GM18526 (cell line): ENCODE results near the gene TIMM9.

Source experiments
- POLR2A ChIP-seq: IDR thresholded peaks from 3 replicates; pipeline ENCODE4 v1.6.1; 2011; ENCODE audit not compliant: insufficient read length; ENCODE audit errors: extremely low read depth

Gene TIMM9

DNA sequence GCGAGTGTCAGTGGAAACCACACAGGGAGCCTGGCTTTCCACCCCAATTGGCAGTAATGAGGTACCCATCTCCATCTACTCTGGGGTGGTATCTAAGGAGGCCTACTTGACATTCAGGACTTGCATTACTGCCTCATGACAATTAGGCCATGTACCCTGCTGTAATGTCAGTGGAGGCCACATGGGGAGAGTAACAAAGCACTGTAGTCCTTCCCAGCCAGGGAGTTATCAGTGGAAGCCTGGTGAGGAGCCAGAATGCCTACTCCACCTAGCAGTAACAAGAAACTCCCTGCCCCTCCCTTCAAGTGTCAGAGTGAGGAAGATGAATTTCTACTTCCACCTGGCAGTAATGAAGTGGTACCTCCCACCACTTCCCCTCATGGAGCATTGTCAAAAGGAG lies 12.5 kb downstream of the TIMM9 start:
- no peak for TF ChIP-seq POLR2A

DNA sequence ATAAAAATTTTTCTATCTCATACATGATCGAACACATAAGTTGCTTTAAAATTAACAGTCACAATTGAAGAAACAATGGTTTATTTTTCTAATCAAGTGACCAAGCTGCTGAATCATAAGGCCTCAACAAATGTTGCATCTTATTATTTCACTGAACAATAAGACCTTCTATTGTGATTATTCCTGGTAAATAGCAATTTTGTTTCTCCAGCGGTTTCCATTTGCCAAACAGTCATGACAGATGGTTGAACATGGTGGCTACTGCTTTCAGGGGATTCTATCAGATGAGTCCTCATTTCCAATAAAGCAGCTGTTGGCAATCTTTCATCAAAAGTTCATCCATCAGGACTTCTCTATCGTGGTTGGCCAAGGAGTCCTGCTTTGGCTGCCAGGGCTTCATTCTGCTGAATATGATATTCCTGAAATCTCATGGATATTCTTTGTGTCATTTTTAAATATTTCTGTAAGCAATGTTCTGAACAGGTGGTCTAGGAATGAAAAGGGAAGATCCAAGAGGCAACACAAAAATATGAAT lies 18.6 kb downstream of the TIMM9 start:
- TF ChIP-seq POLR2A = no peak

DNA sequence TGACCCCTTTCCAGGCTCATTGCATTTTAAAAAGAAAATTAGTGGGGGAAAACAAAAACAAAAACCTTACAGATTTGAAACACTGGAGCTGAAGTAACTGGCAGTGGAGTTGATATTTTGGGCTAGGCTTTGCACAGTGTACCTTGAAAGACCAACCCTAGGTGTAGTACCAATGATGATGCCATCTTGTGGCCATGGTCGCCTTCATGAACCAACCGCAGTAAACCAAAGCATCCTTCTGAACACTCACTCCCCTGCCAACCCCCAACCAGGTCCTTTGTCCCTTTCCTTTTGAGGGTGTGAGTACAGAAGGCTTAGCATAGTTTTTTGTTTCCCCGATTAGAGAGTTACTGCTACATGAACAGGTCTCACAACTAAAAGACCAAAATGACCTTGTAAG lies 25.7 kb downstream of the TIMM9 start:
- no peak for TF ChIP-seq POLR2A

DNA sequence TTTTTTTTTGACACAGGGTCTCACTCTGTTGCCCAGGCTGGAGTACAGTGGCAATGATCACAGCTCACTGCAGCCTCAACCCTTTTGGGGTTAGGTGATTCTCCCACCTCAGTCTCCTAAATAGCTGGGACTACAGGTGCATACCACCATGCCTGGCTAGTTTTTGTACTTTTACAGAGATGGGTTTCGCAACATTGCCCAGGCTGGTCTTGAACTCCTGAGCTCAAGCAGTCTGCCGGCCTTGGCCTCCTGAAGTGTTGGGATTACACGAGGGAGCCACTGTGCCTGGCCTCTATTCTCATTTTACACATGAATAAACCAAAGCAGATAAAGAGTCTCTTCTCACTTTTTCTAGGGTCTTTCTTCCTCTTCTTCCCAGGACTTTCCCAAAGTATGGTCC lies 28.4 kb downstream of the TIMM9 start:
- no peak for TF ChIP-seq POLR2A

DNA sequence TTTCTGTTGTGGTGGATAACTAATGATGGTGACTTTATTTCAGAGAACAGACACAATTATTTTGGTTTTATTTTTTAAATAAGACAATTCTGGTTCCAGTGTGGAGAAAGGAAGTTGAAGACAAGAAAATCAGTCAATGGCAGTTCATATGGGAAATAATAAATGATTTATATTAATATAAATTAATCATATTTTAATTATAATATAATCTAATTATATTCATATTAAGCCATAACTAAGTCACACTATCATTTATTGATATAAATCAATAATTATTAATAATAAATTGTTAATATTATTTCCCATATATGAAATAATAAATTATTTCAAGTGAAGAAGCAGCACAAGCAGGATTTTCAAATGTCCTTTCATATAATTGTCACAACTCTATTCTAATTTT lies 28.8 kb downstream of the TIMM9 start:
- no peak for TF ChIP-seq POLR2A

DNA sequence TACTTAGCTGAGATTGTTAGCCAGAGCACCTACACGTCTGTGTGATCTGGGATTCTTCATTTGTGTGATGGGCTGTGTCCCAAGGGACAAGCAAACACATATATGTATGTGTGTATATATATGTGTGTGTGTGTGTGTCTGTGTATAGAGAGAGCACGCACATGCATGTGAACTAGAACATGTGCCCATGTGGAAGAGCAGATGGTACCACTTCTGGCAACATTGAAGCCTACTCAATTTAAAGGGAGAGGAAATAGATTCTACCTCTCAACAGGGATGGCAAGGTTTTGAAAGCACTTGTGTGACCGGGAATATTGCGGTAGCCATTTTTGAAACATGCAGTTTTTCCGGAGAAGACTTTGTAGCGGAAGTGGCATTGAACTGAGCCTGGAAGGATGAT lies 30.2 kb downstream of the TIMM9 start:
- TF ChIP-seq POLR2A = no peak

DNA sequence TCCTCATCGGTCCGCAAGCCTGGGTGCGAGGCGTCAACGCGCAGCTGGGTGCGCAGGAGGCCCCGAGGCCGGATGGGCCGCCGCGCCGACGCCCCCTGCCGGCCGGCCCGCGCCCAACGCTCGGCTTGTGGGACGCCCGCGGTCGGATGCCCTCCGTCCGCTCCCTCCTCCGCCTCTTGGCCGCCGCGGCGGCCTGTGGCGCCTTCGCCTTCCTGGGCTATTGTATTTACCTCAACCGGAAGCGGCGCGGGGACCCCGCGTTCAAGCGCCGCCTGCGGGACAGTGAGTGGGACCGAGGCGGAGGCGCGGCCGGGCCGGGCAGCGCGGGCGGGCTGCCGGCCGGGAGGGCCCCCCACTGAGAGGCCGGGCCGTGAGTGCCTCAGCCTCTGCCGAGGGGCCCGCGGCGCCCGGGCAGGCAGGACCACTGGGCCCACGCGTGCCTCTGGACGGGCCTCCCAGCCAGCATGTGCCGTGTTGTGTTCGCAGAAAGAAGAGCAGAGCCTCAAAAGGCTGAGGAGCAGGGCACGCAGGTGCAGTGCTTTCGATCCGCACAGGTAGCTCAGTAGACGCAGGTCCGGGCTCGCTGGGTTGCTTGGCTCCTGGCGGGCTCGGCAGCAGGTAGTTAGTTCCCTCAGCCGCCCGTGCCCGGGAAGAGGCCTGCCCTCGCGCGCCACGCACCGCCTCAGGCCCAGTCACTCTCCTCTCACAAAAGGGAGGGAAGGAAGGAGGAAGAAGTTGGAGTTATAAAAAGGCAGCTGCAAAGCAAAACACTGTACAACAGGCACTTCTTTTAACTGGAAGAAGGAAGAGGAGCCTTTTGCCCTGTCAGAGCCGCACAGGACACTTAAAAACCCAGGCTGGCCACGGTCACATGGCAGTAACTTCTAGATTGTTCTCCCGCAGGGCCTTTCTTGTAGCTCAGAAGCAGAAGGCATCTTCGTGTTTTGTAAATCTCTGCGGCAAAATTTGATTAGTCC lies 31.2 kb downstream of the TIMM9 start, which contains the start of gene TOMM20L:
Gene TOMM20L (plus strand): TSS at position 119 of the 977 bp plus-strand sequence. CDS start 28 bp downstream, at position 147.
- TF ChIP-seq POLR2A = no peak

DNA sequence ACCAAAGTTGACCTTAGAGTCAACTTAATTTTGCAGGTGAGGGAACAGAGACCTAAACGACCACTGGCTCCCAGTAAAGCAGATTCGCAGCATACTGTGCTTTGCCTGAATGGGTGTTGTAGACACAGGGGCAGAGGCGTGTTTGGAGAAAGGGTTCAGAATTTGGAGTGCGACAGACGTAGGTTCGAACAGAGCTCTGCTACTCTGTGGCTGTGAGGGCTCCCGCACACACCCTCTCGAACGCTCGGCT lies 31.8 kb downstream of the TIMM9 start:
- no peak for TF ChIP-seq POLR2A

DNA sequence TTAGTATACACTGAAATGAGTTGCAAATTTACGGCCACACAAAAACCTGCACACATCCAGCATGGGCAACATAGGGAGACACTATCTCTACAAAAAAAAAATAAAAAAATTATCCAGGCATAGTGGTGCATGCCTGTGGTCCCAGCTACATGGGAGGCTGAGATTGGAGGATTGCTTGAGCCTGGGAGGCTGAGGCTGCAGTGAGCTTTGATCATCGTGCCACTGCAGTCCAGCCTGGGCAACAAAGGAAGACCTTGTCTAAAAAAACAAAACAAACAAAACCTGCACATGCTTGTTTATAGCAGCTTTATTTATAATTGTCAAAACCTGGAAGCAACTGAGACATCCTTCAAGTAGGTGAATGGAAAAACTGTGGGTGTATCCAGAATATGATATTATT lies 36.5 kb downstream of the TIMM9 start:
- TF ChIP-seq POLR2A = no peak

DNA sequence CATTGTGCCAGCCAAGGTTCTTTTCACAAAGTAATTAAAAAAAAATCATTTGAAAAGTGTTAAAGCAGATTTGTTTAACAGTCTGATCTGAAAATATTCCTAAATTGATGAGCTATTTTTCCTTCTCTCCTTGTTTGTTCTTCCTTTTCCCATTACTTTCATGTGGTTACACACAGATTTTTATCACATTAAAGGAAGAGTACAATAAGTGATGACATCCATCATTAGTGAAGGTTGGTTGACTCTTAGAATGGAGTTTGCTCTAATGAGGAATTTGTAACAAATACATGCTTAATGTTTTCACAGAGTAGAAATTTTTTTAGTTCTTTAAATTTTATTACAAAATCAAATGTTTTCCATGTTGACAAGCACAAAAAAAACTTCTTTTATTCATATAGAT lies 50.5 kb downstream of the TIMM9 start:
- no peak for TF ChIP-seq POLR2A

DNA sequence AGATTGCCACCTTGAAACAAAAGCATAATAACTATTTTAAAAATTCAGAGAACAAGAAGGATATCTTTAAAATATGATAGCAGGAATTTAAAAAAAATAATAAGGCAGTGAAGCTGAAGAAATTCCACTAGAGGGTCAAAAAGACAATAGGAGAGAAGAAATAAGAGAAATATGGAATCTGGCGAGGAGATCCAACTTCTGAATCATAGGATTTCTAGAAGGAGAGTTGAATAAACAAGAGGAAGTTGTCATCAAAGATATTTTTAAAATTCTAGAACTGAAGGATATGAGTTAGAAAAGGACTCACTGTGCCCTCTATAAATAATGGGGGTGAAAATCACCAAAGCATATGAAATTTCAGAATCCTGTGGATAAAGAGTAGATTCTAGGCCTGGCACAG lies 58.4 kb downstream of the TIMM9 start:
- no peak for TF ChIP-seq POLR2A

DNA sequence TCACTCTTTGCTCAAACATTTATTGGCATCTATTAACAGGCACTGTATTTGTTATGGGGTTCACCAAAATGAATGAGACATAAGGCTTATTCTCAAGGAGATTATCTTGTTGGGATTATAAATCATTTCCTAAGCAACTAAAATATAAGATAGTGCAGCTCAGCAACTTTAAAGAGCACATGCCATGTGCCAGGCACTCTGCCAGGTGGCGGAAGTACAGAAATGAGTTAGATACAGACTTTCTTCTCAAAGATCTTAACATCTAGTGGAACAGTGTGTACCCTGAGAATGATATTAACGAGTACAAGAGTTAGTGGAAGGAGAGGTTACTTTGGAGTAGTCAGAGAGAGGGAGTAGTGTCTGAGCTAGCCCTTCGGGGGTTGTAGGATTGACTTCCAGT lies 60.0 kb downstream of the TIMM9 start:
- no peak for TF ChIP-seq POLR2A

DNA sequence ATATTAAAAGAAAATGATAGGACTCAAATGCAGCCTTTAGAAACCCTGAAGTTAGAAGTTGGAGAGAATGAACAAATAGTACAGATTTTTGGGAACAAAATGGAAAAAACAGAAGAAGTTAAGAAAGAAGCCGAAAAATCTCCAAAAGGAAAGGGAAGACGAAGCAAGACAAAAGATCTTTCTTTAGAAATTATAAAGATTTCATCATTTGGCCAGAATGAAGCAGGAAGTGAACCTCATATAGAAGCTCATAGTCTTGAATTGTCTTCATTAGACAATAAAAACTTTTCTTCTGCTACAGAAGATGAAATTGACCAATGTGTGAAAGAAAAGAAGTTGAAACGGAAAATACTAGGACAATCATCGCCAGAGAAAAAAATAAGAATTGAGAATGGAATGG lies 63.0 kb downstream of the TIMM9 start:
- TF ChIP-seq POLR2A = no peak

DNA sequence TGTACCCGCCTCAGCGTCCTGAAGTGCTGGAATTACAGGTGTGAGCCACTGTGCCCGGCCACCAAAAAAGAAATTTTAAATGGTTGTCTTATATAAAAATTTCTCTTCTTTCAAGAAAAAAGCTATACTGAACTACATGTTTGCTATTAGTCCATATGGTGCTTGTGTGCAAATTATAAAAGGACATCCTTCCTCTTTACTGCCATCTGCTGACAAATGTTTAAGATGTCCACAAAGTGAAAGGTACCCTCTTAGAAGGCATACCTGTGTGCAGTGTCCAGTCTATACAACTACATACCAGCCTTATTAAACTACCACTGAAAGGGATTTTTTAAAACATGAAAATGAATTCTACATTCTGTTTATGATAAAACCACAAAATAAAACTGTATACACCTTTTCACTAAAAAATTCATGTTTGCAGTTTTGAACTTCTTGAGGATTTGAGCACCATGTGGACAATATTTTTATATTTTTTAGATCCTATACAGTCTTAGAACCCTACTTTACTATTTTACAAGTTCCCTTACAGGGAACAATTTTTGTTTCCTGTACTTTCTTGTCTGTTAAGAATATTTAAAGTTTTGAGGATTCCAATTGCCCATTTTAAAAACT lies 64.4 kb downstream of the TIMM9 start:
- no peak for TF ChIP-seq POLR2A
